ENCODE results near the gene AP1G2.
"Not testable (repeated sequence)": the region's sequence is repeated elsewhere in the genome, so short reads cannot be mapped to it uniquely, and the experiment has no call there.

The AP1G2 gene, protein sequence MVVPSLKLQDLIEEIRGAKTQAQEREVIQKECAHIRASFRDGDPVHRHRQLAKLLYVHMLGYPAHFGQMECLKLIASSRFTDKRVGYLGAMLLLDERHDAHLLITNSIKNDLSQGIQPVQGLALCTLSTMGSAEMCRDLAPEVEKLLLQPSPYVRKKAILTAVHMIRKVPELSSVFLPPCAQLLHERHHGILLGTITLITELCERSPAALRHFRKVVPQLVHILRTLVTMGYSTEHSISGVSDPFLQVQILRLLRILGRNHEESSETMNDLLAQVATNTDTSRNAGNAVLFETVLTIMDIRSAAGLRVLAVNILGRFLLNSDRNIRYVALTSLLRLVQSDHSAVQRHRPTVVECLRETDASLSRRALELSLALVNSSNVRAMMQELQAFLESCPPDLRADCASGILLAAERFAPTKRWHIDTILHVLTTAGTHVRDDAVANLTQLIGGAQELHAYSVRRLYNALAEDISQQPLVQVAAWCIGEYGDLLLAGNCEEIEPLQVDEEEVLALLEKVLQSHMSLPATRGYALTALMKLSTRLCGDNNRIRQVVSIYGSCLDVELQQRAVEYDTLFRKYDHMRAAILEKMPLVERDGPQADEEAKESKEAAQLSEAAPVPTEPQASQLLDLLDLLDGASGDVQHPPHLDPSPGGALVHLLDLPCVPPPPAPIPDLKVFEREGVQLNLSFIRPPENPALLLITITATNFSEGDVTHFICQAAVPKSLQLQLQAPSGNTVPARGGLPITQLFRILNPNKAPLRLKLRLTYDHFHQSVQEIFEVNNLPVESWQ

DNA sequence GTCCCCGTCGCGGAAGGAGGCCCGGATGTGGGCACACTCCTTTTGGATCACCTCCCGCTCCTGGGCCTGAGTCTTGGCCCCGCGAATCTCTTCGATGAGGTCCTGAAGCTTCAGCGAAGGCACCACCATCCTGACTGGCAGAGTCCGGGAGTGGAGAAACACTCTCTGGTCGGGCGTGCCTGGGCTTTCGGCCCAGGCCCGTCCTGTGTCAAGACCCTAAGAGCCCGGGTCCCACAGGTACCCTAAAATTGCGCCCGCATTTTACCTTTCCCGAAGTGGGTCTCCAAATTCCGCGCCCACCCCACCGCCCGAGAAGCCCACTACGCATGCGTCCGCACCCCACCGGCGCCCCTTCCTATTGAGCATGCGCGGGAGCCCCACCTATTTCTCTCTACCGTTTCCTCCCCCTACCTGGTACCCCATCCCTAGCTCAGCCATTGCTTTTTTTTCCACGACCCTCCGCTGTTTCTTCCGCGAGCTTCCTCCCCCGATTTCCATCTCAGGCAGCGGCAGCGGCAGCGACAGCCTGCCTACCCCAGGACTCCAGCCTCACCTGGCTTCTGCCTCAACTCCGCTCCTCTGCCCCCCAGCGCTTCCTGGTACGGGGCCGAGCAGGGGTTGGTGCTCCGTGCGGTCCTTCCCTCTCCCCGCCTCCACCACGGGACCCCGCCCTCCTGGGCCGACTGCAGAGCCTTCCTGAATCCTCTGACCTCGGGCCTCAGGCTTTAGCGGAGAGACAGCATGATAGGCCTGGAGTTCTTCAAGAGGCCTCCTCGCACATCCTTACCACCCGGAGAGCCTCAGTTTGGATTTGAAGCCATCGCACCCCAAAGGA is at the start of gene AP1G2:
Gene AP1G2, minus strand, starts transcription at position 606 of the 835 bp plus-strand sequence. Its CDS starts 477 bp downstream, at position 129.
- peak; percentile 85 to 91 (median 86) for DNase-seq (ENCODE audit: low read depth in 3 of 3)

DNA sequence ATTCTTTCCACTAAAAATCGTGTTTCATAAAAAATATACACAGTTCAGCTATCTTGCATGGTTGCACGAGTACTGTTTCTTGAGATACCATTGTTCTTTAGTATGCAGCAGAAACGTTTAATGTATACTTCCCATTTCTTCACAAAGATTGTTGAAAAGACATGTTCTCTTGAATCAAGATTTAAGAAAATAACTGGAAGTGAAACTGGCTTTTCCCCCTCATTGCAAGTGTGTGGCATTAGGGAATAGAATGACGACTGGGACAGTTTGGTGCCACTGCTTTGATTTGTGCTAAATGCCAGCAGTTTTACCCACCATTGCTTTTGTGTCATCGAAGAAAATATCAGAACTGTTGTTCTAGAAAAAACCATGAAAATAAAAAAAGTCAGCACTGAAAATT is 48.3 kb upstream of the AP1G2 start:
- no peak for DNase-seq (ENCODE audit: low read depth in 3 of 3)

DNA sequence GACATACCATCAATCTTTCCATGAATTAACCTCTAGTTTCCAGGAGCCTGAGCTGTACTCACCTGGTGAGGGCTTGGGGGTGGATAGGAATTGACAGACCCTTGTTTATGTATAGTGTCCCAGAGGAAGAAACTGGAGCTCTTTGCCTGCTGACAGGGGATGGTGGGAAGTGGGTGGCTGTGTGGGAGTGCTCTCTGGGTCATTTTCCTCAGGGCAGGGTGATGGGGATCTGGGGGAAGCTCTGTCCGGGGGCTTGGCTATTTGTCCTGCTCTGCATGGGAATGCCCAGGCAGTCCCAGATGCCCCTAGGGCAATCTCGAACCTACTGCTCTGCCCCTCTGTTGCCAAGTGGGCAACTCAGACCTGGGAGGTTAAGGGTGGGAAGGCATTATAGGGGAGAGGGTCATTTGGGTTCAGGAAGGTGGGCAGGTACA is 46.8 kb upstream of the AP1G2 start:
- DNase-seq (ENCODE audit: low read depth in 3 of 3): no peak

DNA sequence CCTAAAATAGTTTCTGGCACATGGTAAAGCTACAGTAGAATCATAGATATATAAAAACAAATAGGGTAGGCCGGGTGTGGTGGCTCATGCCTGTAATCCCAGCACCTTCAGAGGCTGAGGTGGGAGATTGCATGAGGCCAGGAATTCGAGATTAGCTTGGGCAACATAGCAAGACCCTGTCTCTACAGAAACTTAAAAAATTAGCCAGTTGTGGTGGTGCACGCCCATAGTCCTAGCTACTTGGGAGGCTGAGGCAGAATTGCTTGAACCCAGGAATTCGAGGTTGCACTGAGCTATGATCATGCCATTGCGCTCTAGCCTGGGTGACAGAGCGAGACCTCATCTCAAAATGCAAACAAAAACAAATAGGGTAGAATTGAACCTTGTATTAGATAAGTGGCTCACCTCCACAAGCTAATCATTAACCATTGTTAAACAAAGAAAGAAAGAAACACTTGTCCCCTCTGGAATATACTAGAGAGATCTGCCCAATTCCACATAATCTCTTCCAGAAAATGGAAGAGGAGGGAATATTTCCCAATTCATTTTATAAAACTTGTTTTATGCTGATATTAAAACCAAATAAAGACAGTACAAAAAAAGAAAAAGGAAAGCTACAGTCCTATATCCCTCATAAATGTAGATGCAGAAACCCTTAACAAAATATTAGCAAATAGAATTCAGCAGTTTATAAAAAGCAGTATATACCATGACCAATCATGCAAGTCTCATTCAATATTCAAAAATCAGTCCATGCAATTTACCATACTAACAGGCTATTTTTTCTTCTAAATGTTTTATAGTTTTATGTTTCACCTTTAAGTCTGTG is 45.9 kb upstream of the AP1G2 start:
- DNase-seq (ENCODE audit: low read depth in 3 of 3): no peak

DNA sequence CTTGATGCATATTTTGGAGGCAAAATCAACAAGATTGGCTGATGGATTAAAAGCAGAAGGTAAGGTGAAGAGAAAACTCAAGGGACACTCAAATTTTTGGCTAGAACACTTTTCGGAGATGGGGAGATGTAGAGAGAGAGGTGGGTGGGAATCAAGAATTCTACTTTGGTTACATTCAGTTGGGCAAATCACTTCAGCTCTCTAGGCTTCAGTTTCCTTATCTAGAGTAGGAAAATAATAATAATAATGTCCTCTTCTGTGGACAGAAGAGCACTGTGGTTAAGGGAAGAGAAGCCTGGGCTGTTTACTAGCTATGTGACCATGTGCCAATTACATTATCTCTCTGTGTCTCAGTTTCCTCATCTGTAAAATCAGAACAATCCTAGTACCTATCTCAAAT is 45.2 kb upstream of the AP1G2 start:
- DNase-seq (ENCODE audit: low read depth in 3 of 3): no peak

DNA sequence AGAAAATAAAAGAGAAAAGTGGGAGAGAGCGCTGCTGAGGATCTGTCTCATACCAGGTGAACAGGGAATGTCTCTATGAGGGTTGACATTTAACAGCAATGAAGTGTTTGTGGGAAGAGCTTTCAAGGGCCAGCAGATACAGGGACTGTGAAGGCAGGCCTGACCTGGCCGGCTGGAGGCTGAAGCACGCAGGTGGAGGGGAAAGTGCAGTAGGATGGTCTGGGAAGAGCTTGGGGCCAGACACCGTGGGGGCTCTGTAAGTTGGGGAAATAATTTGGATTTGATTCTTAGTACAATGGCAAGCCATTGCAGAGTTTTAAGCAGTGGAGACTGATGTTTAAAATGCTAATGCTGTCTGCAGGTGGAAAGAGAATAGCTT is 44.8 kb upstream of the AP1G2 start:
- DNase-seq (ENCODE audit: low read depth in 3 of 3): no peak

DNA sequence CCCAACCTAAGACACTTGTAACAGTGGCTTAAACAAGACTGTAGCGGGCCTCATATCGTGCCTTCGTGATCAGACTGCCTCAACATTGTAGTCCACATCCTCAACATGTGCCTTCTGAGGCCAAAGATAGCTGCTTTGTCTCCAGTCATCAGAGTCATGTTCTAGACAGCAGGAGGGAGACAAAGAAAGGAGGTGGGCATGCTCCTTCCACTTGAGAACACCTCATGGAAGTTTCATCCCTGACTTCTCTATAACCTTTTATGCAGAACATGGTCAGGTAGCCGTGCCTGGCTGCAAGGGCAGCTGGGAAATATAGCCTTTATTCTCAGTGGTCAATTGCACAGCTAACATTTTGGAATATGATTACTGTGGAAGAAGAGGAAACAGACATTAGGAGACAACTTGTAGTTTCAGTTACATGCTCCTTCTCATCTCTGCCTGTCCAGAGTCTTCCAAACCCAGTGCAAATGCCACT is 43.3 kb upstream of the AP1G2 start:
- no peak for DNase-seq (ENCODE audit: low read depth in 3 of 3)

DNA sequence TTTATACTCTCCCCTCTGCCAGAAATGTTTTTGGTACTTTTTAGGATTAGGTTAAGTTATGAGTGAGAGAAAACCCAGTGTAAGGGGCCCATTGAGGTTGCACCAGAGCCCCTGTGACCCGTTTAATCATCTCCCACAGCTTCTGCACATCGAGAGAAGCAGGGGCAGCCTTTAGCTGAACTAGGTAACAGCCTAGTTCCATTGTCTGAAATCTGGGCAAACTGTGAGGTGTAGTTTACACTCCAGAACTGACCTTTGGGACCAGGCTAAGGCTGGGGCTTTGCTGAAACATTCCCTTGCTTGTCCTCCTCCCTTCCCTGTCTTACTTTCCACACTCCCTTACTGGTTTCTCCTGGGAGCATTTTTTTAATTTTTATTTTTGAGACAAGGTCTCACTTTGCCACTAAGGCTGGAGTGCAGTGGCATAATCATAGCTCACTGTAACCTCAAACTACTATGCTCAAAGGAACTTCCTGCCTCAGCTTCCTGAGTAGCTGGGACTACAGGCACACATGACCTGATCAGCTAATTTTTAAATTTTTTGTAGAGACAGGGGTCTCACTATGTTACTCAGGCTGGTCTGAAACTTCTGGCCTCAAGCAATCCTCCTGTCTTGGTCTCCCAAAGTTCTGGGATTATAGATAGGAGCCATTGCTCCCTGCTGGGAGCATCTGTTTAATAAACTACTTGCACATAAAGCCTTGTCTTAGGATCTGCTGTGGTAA is 42.7 kb upstream of the AP1G2 start:
- DNase-seq (ENCODE audit: low read depth in 3 of 3): no peak

DNA sequence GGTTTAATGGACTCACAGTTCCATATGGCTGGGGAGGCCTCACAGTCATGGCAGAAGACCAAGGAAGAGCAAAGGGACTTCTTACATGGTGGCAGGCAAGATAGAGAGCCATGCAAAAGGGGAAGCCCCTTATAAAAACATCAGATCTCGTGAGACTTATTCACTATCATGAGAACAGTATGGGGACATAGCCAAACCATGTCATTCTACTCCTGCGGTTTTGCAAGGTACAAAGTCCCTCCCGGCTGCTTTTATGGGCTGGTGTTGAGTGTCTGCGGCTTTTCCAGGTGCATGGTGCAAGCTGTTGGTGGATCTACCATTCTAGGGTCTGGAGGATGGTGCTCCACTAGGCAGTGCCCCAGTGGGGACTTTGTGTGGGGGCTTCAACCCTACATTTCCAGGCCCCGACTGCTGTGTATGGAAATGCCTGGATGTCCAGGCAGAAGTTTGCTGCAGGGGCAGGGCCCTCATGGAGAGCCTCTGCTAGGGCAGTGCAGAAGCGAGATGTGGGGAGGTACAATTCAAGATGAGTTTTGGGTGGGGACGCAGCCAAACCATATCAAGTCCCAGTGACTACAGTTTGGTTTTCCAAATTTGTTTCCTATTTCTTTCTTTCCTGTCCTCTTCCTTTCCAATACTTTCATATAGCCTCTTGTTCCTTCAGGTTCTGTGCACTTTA is 42.0 kb upstream of the AP1G2 start:
- DNase-seq (ENCODE audit: low read depth in 3 of 3): not testable (repeated sequence)

DNA sequence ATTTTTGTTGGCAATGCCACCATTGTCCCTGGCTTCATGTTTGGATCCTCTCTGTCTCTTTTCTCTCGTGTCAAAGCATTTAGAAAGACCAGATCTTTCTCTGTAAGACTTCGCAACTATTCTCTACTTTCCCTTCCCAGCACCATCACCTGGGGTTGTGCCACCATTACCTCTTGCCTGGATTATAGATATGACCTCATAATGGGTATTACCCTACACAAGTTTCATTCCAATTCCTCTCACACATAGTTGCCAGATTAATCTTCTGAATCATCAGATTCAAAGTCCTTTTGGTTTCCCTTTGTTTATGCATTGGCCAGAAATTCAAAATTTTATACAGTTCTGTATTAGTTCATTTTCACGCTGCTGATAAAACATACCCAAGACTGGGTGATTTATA is 41.4 kb upstream of the AP1G2 start:
- DNase-seq (ENCODE audit: low read depth in 3 of 3): no peak

DNA sequence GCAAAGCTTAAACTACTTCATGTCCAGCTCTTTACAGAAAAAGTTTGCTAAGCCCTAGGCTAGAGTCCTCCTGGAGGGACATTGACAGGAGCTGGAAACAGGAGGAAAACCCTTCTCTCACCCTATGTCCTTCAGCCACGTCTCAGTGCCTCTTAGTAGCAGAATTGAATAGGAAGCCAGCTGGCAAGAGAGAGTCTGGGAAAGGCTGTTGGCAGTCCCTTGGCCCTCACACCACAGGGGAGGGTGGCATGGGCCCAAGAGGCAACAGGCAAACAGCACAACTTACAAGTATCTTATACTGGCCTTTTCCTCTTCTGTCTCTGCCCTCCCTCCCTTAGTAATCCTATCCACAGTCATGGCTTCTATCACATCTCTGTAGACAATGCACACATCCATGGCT is 40.9 kb upstream of the AP1G2 start:
- DNase-seq (ENCODE audit: low read depth in 3 of 3): no peak

DNA sequence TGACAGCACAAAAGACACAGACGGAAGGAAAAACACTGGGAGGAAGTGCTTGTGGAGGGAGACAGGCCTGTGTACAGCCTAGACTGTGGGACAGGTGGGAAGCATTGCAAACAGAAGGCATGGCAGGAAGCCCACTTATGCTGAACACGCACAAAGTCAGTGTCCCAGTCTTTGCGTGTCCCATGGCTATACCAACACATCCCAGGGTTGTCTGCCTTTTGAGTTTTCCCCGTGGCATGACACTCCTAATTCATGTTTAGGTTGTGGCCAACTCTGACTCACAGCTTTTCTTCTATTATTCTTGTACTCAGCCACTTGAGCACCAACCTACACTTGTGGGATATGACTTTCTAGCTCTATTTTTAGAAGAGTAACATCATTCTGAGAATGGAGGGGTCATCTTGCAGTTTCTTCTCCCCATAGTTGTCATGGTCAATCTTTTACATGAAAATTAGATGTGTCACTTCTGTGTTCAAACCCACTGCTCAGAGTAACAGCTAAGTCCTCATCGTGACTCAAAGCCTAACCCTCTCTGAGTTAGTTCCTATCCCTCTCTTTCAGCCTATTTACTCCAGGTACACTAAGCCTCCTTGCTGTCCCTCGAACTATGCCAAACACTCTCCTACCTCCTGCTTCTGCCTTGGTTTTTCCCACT is 38.5 kb upstream of the AP1G2 start:
- peak in 2 of 3 donors; percentile 12 to 33 for DNase-seq (ENCODE audit: low read depth in 3 of 3)

DNA sequence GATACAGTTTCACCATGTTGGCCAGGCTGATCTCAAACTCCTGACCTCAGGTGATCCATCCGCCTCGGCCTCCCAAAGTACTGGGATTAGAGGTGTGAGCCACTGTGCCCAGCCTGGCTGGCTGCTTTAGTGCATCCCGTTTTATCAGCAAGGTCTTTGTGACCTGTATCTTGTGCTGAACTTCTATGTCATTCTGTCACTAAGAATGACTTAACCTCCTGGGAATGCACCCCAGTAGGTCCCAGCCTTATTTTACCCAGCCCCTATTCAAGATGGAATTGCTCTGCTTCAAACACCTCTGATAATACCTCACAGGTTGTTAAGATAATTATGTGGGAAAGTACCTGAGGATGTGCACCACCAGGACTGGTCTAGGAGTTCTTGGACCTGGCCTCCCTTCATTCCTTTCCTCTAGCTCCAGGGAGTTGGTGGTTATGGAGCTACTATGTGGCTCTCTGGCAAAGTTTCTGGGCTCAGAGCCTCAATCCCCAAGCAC is 37.1 kb upstream of the AP1G2 start:
- no peak for DNase-seq (ENCODE audit: low read depth in 3 of 3)

DNA sequence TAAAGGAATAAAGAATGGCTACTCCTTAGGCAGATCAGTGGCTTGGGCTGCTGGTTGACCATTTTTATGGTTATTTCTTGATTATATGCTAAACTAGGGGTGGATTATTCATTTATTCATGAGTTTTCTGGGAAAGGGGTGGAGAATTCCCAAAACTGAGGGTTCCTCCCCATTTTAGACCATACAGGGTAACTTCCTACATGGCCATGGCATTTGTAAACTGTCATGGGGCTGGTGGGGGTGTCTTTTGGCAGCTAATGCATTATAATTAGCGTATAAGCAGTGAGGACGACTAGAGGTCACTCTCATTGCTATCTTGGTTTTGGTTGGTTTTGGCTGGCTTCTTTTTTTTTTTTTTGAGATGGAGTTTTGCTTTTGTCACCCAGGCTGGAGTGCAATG is 36.6 kb upstream of the AP1G2 start:
- DNase-seq (ENCODE audit: low read depth in 3 of 3): no peak

DNA sequence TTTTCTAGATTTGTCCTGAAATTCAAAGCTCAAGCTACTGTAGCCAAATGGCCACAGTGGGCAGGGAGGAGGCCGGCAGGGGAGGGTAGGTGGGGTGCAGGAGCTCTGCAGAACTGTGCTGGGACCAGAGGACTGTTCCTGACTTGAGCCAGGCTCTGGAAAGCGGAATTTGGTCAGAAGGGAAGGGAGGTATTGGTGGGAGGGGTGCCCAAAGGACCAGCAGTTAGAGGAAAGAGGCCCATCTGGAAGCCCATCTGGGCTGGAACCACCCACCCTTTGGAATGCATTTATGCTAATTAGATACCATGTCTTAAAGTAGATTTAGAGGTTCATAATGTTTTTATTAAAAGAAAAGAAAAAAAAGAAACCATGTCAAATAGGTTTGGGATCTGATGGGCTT is 35.5 kb upstream of the AP1G2 start:
- no peak for DNase-seq (ENCODE audit: low read depth in 3 of 3)

DNA sequence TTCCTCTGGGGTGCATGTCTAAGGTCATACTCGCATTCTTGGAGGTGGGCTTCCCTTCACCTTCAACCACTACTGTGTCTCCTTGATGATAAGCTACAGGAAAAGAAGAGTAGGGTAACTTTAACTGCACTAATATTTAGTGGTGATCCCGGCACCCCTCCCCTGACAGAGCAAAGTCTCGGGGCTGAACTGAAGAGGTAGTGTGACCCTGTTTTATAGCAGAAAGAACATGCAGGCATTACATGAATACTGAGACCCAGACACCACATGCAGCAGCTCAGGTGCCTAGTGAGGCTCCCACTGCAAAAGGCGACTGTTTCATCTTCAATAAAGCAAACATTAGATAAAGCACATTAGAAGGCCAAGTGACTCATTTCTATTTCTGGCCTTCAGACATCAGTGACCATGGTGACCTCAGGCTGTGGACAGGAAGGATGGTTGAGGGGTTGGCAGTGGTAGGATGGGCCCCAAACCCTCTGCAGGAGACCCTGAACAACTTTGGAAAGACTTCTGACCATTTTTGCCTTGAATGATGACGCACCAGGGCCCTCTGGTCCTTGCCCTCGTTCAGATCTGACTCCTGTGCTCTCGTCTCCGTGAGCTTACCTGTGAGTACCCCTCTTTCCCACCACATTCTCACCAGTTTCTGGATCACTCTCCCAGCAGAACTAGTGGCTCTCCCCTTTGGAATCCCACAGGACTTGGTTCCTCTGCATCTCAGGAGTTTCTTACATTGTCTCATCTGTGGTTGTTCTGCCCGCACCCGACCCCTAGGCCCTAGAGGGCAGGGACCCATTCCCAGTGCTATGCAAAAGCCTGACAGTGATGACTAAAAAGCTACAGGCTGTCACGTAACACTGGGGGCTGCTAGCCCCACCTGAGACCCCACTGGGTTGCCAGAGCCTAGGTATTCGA is 34.8 kb upstream of the AP1G2 start:
- DNase-seq (ENCODE audit: low read depth in 3 of 3): no peak

DNA sequence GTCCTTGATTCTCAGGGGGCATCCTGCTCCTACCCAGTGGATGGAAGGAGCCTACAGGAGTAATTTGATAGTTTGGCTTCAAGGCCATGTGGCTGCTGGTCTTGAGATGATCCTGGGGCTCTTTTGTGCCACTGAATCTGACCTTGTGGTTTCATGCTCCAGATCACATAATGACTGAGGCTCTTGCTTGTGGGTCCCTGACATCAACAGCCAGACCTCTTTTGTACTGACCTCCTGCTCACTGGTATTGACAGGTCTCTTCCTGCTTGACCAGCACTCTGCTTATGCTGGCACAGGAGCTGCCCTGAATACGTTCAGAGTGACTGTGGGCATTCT is 34.2 kb upstream of the AP1G2 start:
- DNase-seq (ENCODE audit: low read depth in 3 of 3): no peak

DNA sequence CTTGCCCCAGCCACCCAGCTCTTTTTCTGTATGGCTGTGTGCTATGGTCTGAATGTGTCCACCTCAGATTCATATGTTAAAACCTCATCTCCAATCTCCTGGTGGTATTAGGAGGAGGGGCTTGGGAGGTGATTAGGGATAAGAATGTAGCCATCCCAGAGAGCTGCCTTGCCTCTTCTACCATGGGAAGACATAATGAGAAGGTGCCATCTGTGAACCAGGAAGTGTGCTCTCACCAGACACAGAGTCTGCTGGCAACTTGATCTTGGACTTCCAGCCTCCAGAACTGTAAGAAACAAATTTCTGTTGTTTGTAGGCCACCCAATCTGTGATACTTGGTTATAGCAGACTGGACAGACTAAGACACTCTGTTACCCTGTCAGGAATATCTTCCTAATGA is 33.8 kb upstream of the AP1G2 start:
- no peak for DNase-seq (ENCODE audit: low read depth in 3 of 3)
